Smooth muscle cell (in vitro differentiated cells): ENCODE data around the gene EDN2. TPM values are rescaled to one million over a fixed set of nuclear protein-coding genes. Genes with fewer than 3 reads are reported as not detected.

Source experiments
- DNase-seq: peaks from one replicate; lab custom pipeline; 2025; ENCODE audit not compliant: unreplicated experiment; lab: John Stamatoyannopoulos, UW
- H2AFZ ChIP-seq: fragments of 200-600 bp; sonication (generic); 2 replicates; pipeline ENCODE4 v1.6.0; 2016; ENCODE audit warnings: antibody characterized with exemption, low read depth, mild to moderate bottlenecking
- H3F3A ChIP-seq: fragments of 200-600 bp; sonication (generic); 2 replicates; pipeline ENCODE4 v1.6.0; 2017; ENCODE audit warnings: antibody characterized with exemption, low read depth
- H3K27ac ChIP-seq: fragments of 200-600 bp; sonication (generic); 2 replicates; pipeline ENCODE4 v1.5.1; 2016; ENCODE audit warnings: low read depth, mild to moderate bottlenecking
- H3K27me3 ChIP-seq: fragments of 200-600 bp; sonication (generic); 2 replicates; pipeline ENCODE4 v1.6.1; 2016; ENCODE audit warnings: low read depth, mild to moderate bottlenecking
- H3K36me3 ChIP-seq: fragments of 200-600 bp; sonication (generic); 2 replicates; pipeline ENCODE4 v1.5.1; 2016; ENCODE audit warnings: low read depth
- H3K4me1 ChIP-seq: fragments of 200-600 bp; sonication (generic); 2 replicates; pipeline ENCODE4 v1.5.1; 2016; ENCODE audit warnings: low read depth
- H3K4me2 ChIP-seq: fragments of 200-600 bp; sonication (generic); 2 replicates; pipeline ENCODE4 v1.6.0; 2016; ENCODE audit warnings: mild to moderate bottlenecking
- H3K4me3 ChIP-seq: fragments of 200-600 bp; sonication (generic); 2 replicates; pipeline ENCODE4 v1.5.1; 2016; ENCODE audit warnings: mild to moderate bottlenecking
- H3K79me2 ChIP-seq: fragments of 200-600 bp; sonication (generic); 2 replicates; pipeline ENCODE4 v1.6.0; 2016; ENCODE audit warnings: low read depth, mild to moderate bottlenecking
- H3K9ac ChIP-seq: fragments of 200-600 bp; sonication (generic); 2 replicates; pipeline ENCODE4 v1.6.0; 2016; ENCODE audit warnings: low read depth
- H3K9me3 ChIP-seq: fragments of 200-600 bp; sonication (generic); replicated peaks from 2 replicates; pipeline ENCODE4 v1.5.1; 2016; ENCODE audit warnings: low read depth
- H4K20me1 ChIP-seq: fragments of 200-600 bp; sonication (generic); 2 replicates; pipeline ENCODE4 v1.6.0; 2016; ENCODE audit warnings: low read depth
- CTCF ChIP-seq: fragments of 200-600 bp; sonication (generic); IDR thresholded peaks from 2 replicates; pipeline ENCODE4 v1.5.1; 2017; ENCODE audit warnings: borderline replicate concordance, mild to moderate bottlenecking, antibody characterized with exemption; ENCODE audit not compliant: insufficient read depth, poor library complexity, severe bottlenecking
- WGBS: methylation state at CpG from one replicate; pipeline ENCODE4 v1.1.7; 2016; ENCODE audit warnings: low lambda C conversion rate; 5-methylcytosine and 5-hydroxymethylcytosine counted together
- polyA plus RNA-seq: library from polyadenylated mRNA; unstranded; fragments of >200 nt; fragmentation: Nextera tagmentation; extraction: Ambion mirVana; gene quantifications from 2 replicates; pipeline ENCODE4 v1.2.1, GENCODE V29; 2016
- total RNA-seq: library from RNA; depleted of rRNA; stranded (reverse); fragments of >200 nt; gene quantifications from 2 replicates; pipeline ENCODE4 v1.2.3, GENCODE V29; 2014

The EDN2 gene
- total and polyA plus RNA-seq, 2 experiments from 2014 or later = not detected

GRCh38 chr1:41467673-41468072 is 16.8 kb downstream of the EDN2 start:
- WGBS = 77% methylated on average over 4 of the region's 4 CpGs
- H2AFZ ChIP-seq = no peak overlapping the region
- H3K4me3 ChIP-seq = no peak overlapping the region
- no peaks in the 10 kb centered on the region for H3K4me1 ChIP-seq
- no peaks in the 10 kb centered on the region for H3K36me3 ChIP-seq
- no peak for DNase-seq
- no peak overlapping the region for H3K4me2 ChIP-seq
- H3K9ac ChIP-seq = no peak overlapping the region
- no peak for TF ChIP-seq CTCF
- no peaks in the 10 kb centered on the region for H4K20me1 ChIP-seq
- H3K27ac ChIP-seq = no peak overlapping the region
- H3K79me2 ChIP-seq = no peaks in the 10 kb centered on the region
- H3K27me3 ChIP-seq = no peaks in the 10 kb centered on the region
- H3F3A ChIP-seq = no peaks in the 10 kb centered on the region
- no peaks in the 10 kb centered on the region for H3K9me3 ChIP-seq

GRCh38 chr1:41466146-41466545 is 18.3 kb downstream of the EDN2 start:
- Histone ChIP-seq H3K9me3 (no peaks in the 10 kb centered on the region), H3F3A (no peaks in the 10 kb centered on the region), H3K27me3 (no peaks in the 10 kb centered on the region), H4K20me1 (no peaks in the 10 kb centered on the region), H2AFZ (no peak overlapping the region), H3K4me2 (no peak overlapping the region), H3K9ac (no peak overlapping the region), H3K4me3 (no peak overlapping the region), H3K79me2 (no peaks in the 10 kb centered on the region), H3K4me1 (no peaks in the 10 kb centered on the region), H3K27ac (no peak overlapping the region), H3K36me3 (no peaks in the 10 kb centered on the region)
- DNase-seq = no peak
- 89% methylated on average over 5 of the region's 5 CpGs for WGBS
- TF ChIP-seq CTCF = no peak

- no peaks in the 10 kb centered on the region for H3F3A ChIP-seq
- no peaks in the 10 kb centered on the region for H3K36me3 ChIP-seq
- H3K9me3 ChIP-seq = no peaks in the 10 kb centered on the region
- no peak overlapping the region for H2AFZ ChIP-seq
- no peak overlapping the region for H3K27ac ChIP-seq
- no peaks in the 10 kb centered on the region for H3K4me1 ChIP-seq
- H3K79me2 ChIP-seq = no peaks in the 10 kb centered on the region
- H3K27me3 ChIP-seq = no peaks in the 10 kb centered on the region
- DNase-seq = no peak
- H4K20me1 ChIP-seq = no peaks in the 10 kb centered on the region
- WGBS = 96% methylated on average over 1 of the region's 1 CpG
- H3K9ac ChIP-seq = no peak overlapping the region
- no peak for TF ChIP-seq CTCF
- H3K4me3 ChIP-seq = no peak overlapping the region
- no peak overlapping the region for H3K4me2 ChIP-seq
Measured at GRCh38 chr1:41465741-41466140, 18.7 kb downstream of the EDN2 start.

GRCh38 chr1:41464885-41465284 is 19.6 kb downstream of the EDN2 start:
- TF ChIP-seq CTCF = no peak
- H3K36me3 ChIP-seq = no peaks in the 10 kb centered on the region
- no peaks in the 10 kb centered on the region for H3K79me2 ChIP-seq
- H4K20me1 ChIP-seq = no peaks in the 10 kb centered on the region
- no peaks in the 10 kb centered on the region for H3K27me3 ChIP-seq
- no peak overlapping the region for H3K9ac ChIP-seq
- H3K4me2 ChIP-seq = no peak overlapping the region
- H2AFZ ChIP-seq = no peak overlapping the region
- no peak for DNase-seq
- WGBS = 93% methylated on average over 7 of the region's 7 CpGs
- no peak overlapping the region for H3K27ac ChIP-seq
- H3K4me1 ChIP-seq = no peaks in the 10 kb centered on the region
- H3K9me3 ChIP-seq = no peaks in the 10 kb centered on the region
- no peak overlapping the region for H3K4me3 ChIP-seq
- H3F3A ChIP-seq = no peaks in the 10 kb centered on the region
